Lung (tissue), 12 donors: ENCODE results near the gene TSPAN13. TPM values are rescaled to one million over a fixed set of nuclear protein-coding genes. Genes with fewer than 3 reads are reported as not detected.

Source experiments
- ATAC-seq: fragments of 200-7000 bp; cut with Tn5 transposase; one replicate; pipeline ENCODE4 v1.9.1; 2020; ENCODE audit warnings: moderate number of reproducible peaks; ENCODE audit not compliant: insufficient read depth, low FRiP score
- DNase-seq, 3 donors: peaks; one replicate each; pipeline ENCODE4 v3.0.0-alpha.2; 2013 to 2017
- H3K27ac ChIP-seq, 2 donors: one replicate each; pipeline ENCODE4 v1.5.1; 2013; ENCODE audit warnings: mild to moderate bottlenecking in 2 of 2, moderate library complexity in 2 of 2, control low read depth in 1 of 2, inconsistent platforms in 1 of 2, low read depth in 1 of 2, low read length in 1 of 2
- H3K27me3 ChIP-seq, 3 donors: one replicate each; pipeline ENCODE4 v1.5.1; 2013; ENCODE audit warnings: low read length in 2 of 3; ENCODE audit not compliant: control insufficient read depth in 3 of 3, insufficient read depth in 3 of 3
- H3K36me3 ChIP-seq, 4 donors: one replicate each; pipeline ENCODE4 v1.5.1; 2013; ENCODE audit warnings: low read length in 4 of 4, mild to moderate bottlenecking in 1 of 4, moderate library complexity in 1 of 4; ENCODE audit not compliant: control insufficient read depth in 4 of 4, insufficient read depth in 4 of 4
- H3K4me1 ChIP-seq, 5 donors: one replicate each; pipeline ENCODE4 v1.5.1; 2013; ENCODE audit warnings: low read length in 5 of 5, mild to moderate bottlenecking in 2 of 5, moderate library complexity in 1 of 5; ENCODE audit not compliant: control insufficient read depth in 5 of 5, insufficient read depth in 5 of 5
- H3K4me3 ChIP-seq: one replicate; pipeline ENCODE4 v1.5.1; 2013; ENCODE audit warnings: mild to moderate bottlenecking, control low read depth, moderate library complexity
- H3K9ac ChIP-seq, 2 donors: one replicate each; pipeline ENCODE4 v1.5.1; 2013; ENCODE audit warnings: low read length in 2 of 2, control low read depth in 1 of 2; ENCODE audit not compliant: insufficient read depth in 1 of 2
- H3K9me3 ChIP-seq, 4 donors: one replicate each; pipeline ENCODE4 v1.5.1; 2013; ENCODE audit warnings: low read length in 3 of 4, mild to moderate bottlenecking in 1 of 4, moderate library complexity in 1 of 4; ENCODE audit not compliant: control insufficient read depth in 4 of 4, insufficient read depth in 3 of 4
- WGBS, 2 donors: extraction: QIAGEN DNeasy Blood & Tissue Kit; methylation state at CpG; one replicate each; pipeline ENCODE4 v1.1.7; 2013; 5-methylcytosine and 5-hydroxymethylcytosine counted together
- polyA plus RNA-seq, 2 donors: library from polyadenylated mRNA; stranded (reverse); fragments of 200-250 nt; gene quantifications; one replicate each; pipeline ENCODE4 v1.2.1, GENCODE V29; 2013
- total RNA-seq, 2 donors: library from RNA; depleted of rRNA in 1 of 2; stranded (reverse); fragments of >200 nt in 1 of 2; gene quantifications; one replicate each; pipeline ENCODE4 v1.2.1, GENCODE V29; 2014 to 2021
- TF ChIP-seq, protein P1 (sequence below): IDR thresholded peaks from 2 replicates; pipeline ENCODE4 v1.5.1; 2012; ENCODE audit warnings: mild to moderate bottlenecking; ENCODE audit errors: control extremely low read depth, extremely low read depth
- donor health status: control.
- donor health status: control.
- donor health status: Bipolar disorder and iron deficiency.
- donor health status: healthy.
- donor health status: DM: yes; HTN: yes; CAD: no.

The TSPAN13 gene
- total and polyA plus RNA-seq, 4 donors, result 81.1 to 143 (median 125) TPM

DNA sequence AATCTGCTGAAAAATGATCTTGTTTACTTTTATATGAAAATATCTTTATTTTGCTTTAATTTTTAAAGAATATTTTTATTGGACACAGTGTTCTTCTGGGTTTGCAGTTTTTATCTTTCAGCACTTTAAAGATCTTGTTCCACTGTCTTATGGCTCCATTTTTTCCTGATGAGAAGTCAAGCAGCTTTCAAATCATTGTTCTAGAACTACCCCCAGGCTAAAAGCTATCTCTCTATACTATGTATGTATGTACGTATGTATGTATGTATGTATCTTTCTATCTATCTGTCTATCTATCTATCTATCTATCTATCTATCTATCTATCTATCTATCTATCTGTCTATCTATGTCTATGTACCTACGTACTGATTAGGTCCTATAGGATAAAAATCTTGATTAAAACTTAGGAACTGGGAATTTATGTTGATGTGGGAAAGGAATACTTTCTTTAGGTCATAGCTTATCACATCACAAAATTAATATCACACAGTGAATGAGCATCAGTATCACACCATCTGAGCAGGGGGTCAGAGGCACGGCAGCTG, 35.4 kb upstream of the TSPAN13 start:
- Histone ChIP-seq H3K27ac (no peak overlapping the region), H3K4me1 (no peaks in the 10 kb centered on the region), H3K9me3 (no peaks in the 10 kb centered on the region), H3K9ac (no peak overlapping the region), H3K27me3 (no peaks in the 10 kb centered on the region), H3K4me3 (no peak overlapping the region), H3K36me3 (no peaks in the 10 kb centered on the region)
- WGBS, 2 donors, result 98 to 99% methylated on average over 3 of the region's 3 CpGs
- ATAC-seq (no peak), DNase-seq (no peak)
- TF ChIP-seq, protein P1, sequence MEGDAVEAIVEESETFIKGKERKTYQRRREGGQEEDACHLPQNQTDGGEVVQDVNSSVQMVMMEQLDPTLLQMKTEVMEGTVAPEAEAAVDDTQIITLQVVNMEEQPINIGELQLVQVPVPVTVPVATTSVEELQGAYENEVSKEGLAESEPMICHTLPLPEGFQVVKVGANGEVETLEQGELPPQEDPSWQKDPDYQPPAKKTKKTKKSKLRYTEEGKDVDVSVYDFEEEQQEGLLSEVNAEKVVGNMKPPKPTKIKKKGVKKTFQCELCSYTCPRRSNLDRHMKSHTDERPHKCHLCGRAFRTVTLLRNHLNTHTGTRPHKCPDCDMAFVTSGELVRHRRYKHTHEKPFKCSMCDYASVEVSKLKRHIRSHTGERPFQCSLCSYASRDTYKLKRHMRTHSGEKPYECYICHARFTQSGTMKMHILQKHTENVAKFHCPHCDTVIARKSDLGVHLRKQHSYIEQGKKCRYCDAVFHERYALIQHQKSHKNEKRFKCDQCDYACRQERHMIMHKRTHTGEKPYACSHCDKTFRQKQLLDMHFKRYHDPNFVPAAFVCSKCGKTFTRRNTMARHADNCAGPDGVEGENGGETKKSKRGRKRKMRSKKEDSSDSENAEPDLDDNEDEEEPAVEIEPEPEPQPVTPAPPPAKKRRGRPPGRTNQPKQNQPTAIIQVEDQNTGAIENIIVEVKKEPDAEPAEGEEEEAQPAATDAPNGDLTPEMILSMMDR, result no peak

DNA sequence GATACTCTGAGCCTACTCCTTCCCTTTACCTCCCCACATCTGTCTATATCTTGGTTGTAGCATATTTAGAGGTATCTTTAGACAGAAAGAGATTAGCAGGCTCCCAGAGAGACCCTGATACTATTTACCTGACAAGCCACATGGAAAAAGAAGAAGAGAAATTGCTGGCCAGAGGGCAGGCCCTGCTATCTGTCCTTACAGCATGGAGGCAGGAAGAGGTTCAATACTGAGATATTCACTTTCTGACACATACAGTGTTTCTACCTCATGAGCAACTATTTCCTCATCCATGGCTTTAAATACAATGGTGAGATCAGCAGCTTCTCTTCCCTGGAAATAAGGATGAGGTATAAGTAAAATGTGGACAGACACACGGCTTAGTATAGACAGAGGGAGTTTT, 33.9 kb upstream of the TSPAN13 start:
- no peaks in the 10 kb centered on the region for H3K4me1 ChIP-seq
- no peak for ATAC-seq
- H3K27me3 ChIP-seq, result no peaks in the 10 kb centered on the region
- H3K36me3 ChIP-seq, result no peaks in the 10 kb centered on the region
- H3K27ac ChIP-seq, result no peak overlapping the region
- no peak for DNase-seq
- TF ChIP-seq, protein P1, result no peak
- no peak overlapping the region for H3K4me3 ChIP-seq
- no peak overlapping the region for H3K9ac ChIP-seq
- 98 to 100% methylated on average over 1 of the region's 1 CpG for WGBS, 2 donors
- no peaks in the 10 kb centered on the region for H3K9me3 ChIP-seq

DNA sequence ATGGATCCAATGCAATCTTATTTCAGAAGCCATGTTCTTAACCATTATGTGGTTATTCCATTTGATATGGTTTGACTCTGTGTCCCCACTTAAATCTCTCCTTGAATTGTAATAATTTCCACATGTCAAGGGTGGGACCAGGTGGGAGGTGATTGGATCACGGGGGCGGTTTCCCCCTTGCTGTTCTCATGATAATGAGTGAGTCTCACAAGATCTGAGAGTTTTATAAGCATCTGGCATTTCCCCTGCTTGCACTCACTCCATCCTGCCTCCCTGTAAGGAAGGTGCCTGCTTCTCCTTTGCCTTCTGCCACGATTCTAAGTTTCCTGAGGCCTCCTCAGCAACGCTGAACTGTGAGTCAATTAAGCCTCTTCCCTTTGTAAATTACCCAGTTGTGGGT, 32.0 kb upstream of the TSPAN13 start:
- Histone ChIP-seq H3K36me3 (no peaks in the 10 kb centered on the region), H3K4me1 (no peaks in the 10 kb centered on the region), H3K9ac (no peak overlapping the region), H3K9me3 (no peaks in the 10 kb centered on the region), H3K4me3 (no peak overlapping the region), H3K27me3 (no peaks in the 10 kb centered on the region), H3K27ac (no peak overlapping the region)
- ATAC-seq (no peak), DNase-seq (no peak)
- TF ChIP-seq, protein P1, result no peak
- 67 to 70% methylated on average over 4 of the region's 4 CpGs for WGBS, 2 donors

DNA sequence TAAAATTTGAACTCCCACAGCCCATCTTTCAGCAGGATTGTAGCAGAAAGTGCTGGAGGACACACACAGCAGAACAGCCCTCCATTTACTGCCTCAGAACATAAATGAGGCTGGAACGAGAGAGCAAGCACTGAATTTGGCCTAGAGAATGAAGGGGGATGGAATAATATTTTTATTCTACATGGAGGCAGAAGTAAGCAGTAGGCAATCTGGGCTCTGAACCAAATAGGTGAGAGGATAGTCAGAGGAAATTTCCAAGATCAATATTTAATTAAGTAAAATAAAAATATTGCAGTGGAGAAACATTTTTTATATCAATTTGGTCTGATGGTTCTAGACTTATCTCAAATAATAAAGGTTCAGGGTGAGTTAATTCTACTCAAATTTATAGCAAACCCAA, 29.2 kb upstream of the TSPAN13 start:
- Histone ChIP-seq H3K27me3 (no peaks in the 10 kb centered on the region), H3K27ac (no peak overlapping the region), H3K9me3 (no peaks in the 10 kb centered on the region), H3K36me3 (no peaks in the 10 kb centered on the region), H3K4me3 (no peak overlapping the region), H3K4me1 (no peaks in the 10 kb centered on the region), H3K9ac (no peak overlapping the region)
- WGBS, 2 donors, result 82 to 95% methylated on average over 1 of the region's 1 CpG
- no peak for ATAC-seq
- no peak for DNase-seq
- TF ChIP-seq, protein P1, result no peak
